GM19025 (cell line): Measurements from ENCODE around the gene BANP.
"Not testable (repeated sequence)": the region's sequence is repeated elsewhere in the genome, so short reads cannot be mapped to it uniquely, and the experiment has no call there.

Source experiments
- ATAC-seq: cut with Tn5 transposase; IDR thresholded peaks from one replicate; pipeline ENCODE4 v1.9.1; 2021; ENCODE audit warnings: mild to moderate bottlenecking, low read depth, moderate library complexity; ENCODE audit not compliant: unreplicated experiment

The BANP gene

GRCh38 chr16:87986361-87986849, 35.2 kb downstream of the BANP start:
- not testable (repeated sequence) for ATAC-seq

GRCh38 chr16:87988596-87988995, 37.4 kb downstream of the BANP start:
- ATAC-seq, result not testable (repeated sequence)

- not testable (repeated sequence) for ATAC-seq
These were observed 39.0 kb downstream of the BANP start for GRCh38 chr16:87990254-87990653.

- ATAC-seq, result not testable (repeated sequence)
These were observed 40.9 kb downstream of the BANP start for GRCh38 chr16:87992142-87992541.

- no peak for ATAC-seq
These were observed 42.7 kb downstream of the BANP start for GRCh38 chr16:87993901-87994300.

GRCh38 chr16:87995644-87996043, 44.4 kb downstream of the BANP start:
- ATAC-seq, result no peak

GRCh38 chr16:87996962-87997880, 46.0 kb downstream of the BANP start:
- no peak for ATAC-seq

GRCh38 chr16:87998184-87998793, 47.1 kb downstream of the BANP start:
- not testable (repeated sequence) for ATAC-seq

GRCh38 chr16:87998992-87999391, 47.8 kb downstream of the BANP start:
- ATAC-seq, result not testable (repeated sequence)

- no peak for ATAC-seq
These were observed 51.0 kb downstream of the BANP start for GRCh38 chr16:88002211-88002610.

GRCh38 chr16:88002749-88003148, 51.5 kb downstream of the BANP start:
- no peak for ATAC-seq

GRCh38 chr16:88003316-88003715, 52.1 kb downstream of the BANP start:
- no peak for ATAC-seq

GRCh38 chr16:88003736-88004135, 52.5 kb downstream of the BANP start:
- no peak for ATAC-seq

- ATAC-seq, result no peak
These were observed 53.2 kb downstream of the BANP start for GRCh38 chr16:88004391-88004790.

- no peak for ATAC-seq
These were observed 53.9 kb downstream of the BANP start for GRCh38 chr16:88005181-88005581.

- no peak for ATAC-seq
These were observed 54.7 kb downstream of the BANP start for GRCh38 chr16:88005968-88006367.

GRCh38 chr16:88007321-88007731, 56.1 kb downstream of the BANP start:
- ATAC-seq, result no peak

- ATAC-seq, result no peak
These were observed 57.6 kb downstream of the BANP start for GRCh38 chr16:88008840-88009239.

GRCh38 chr16:88009563-88010342, 58.5 kb downstream of the BANP start:
- ATAC-seq, result no peak

GRCh38 chr16:88010343-88010967, 59.2 kb downstream of the BANP start:
- no peak for ATAC-seq
